SK-N-SH (cell line): ENCODE data around the gene OPCML.

Source experiments
- CTCF ChIP-seq: fragments of 200-600 bp; sonication (generic); IDR thresholded peaks from 2 replicates; pipeline ENCODE4 v1.6.1; 2017; ENCODE audit warnings: antibody characterized with exemption, mild to moderate bottlenecking, moderate library complexity
- FOXJ3 ChIP-seq: sonication (generic); formaldehyde crosslinking; IDR thresholded peaks from 2 replicates; pipeline ENCODE4 v1.5.1; 2020; ENCODE audit warnings: mild to moderate bottlenecking, missing genetic modification reagents
- MAX ChIP-seq: IDR thresholded peaks from 2 replicates; pipeline ENCODE4 v1.4.0; 2012; ENCODE audit warnings: low read depth
- MXI1 ChIP-seq: IDR thresholded peaks from 2 replicates; pipeline ENCODE4 v1.6.1; 2012; ENCODE audit warnings: mild to moderate bottlenecking, low read depth, low read length, improper control_type of control experiment
- PBX3 ChIP-seq: IDR thresholded peaks from 2 replicates; pipeline ENCODE4; 2012
- POLR2AphosphoS5 ChIP-seq: IDR thresholded peaks from 2 replicates; pipeline ENCODE4 v1.6.1; 2012; ENCODE audit warnings: low read depth, low read length

DNA sequence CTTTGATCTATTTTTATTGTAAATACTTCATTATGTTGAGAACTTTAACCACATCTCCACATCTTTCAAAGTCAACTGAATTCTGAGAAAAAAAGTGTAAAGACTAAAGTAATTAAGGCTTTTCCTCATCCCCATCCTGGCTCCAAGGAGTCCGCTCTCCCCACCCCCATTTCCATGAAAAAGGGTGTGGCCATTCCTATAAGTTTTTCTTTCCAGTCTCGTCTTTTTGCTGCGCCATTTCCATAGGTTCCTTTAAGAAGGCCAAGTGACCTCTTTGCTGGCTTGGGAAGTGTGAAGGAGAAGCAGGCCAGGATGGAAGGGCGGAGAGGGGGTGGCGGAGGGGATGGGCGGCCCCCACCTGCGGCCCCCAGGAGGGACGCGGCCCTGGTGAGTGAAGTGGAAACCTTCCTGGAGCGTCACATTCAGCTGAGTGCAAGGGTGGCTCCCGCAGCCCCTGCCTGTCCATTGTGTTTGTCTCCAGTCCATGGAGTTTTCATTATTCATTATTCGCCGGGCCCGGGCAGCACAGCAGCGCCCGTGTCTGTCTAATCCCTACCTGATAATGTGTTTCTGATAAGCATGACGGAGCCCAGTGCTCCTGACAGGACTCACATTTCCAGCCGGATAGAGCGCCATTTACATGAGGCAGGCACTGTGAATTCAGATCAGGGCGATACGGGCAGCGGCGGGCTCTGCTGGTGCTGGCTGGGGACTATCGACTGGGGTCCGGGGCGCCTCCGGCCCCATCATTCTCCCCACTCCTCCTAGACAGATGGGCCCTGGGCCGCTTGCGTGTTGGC, 739.8 kb downstream of the OPCML start:
- TF ChIP-seq MAX (no peak), POLR2AphosphoS5 (no peak), CTCF (no peak), PBX3 (no peak), MXI1 (peak; percentile 47; the same call in 1 of the 2 replicates), FOXJ3 (CRISPR knock-in tag) (peak; percentile 64; the same call in 1 of the 2 replicates)
